Glutamatergic neuron (in vitro differentiated cells): ENCODE measurements around the gene SCAANT1. TPM values are rescaled to one million over a fixed set of nuclear protein-coding genes. Genes with fewer than 3 reads are reported as not detected.

Experiments
- DNase-seq: peaks from one replicate; pipeline ENCODE4 v3.0.0; 2022
- H3K27ac Mint-ChIP-seq: one replicate; pipeline ENCODE4 v1.8.0; 2020; ENCODE audit warnings: mild to moderate bottlenecking, mixed read lengths, inconsistent platforms; ENCODE audit not compliant: unreplicated experiment
- H3K27me3 Mint-ChIP-seq: one replicate; pipeline ENCODE4 v1.8.0; 2020; ENCODE audit warnings: mild to moderate bottlenecking, moderate library complexity, mixed read lengths, inconsistent platforms; ENCODE audit not compliant: unreplicated experiment
- H3K36me3 Mint-ChIP-seq: one replicate; pipeline ENCODE4 v1.8.0; 2020; ENCODE audit warnings: mild to moderate bottlenecking, mixed read lengths, inconsistent platforms; ENCODE audit not compliant: unreplicated experiment
- H3K4me1 Mint-ChIP-seq: one replicate; pipeline ENCODE4 v1.8.0; 2020; ENCODE audit warnings: mild to moderate bottlenecking, low read depth, mixed read lengths, inconsistent platforms; ENCODE audit not compliant: unreplicated experiment
- H3K4me3 Mint-ChIP-seq: one replicate; pipeline ENCODE4 v1.8.0; 2020; ENCODE audit warnings: mild to moderate bottlenecking, mixed read lengths, inconsistent platforms; ENCODE audit not compliant: unreplicated experiment
- H3K9me3 Mint-ChIP-seq: one replicate; pipeline ENCODE4 v1.8.0; 2020; ENCODE audit warnings: mild to moderate bottlenecking, moderate library complexity, mixed read lengths, inconsistent platforms; ENCODE audit not compliant: unreplicated experiment
- CTCF ChIP-seq: fragments of 200-600 bp; sonication (generic); IDR thresholded peaks from one replicate; pipeline ENCODE4 v1.5.0; 2021; ENCODE audit not compliant: partially characterized antibody, unreplicated experiment
- long read RNA-seq: library from polyadenylated mRNA; unstranded; transcript quantifications from one replicate; pipeline ENCODE4 v2.0.0, GENCODE V29; 2020; ENCODE audit not compliant: unreplicated experiment
- total RNA-seq: library from RNA; stranded (reverse); fragmentation: NEBNext Ultra II Directional; extraction: Animal tissue kit (Norgen Biotek cat#: 25700); gene quantifications from one replicate; pipeline ENCODE4 v1.2.1, GENCODE V29; 2021; ENCODE audit not compliant: unreplicated experiment

Gene SCAANT1
- total RNA-seq = not detected
- long read RNA-seq = 0 reads

GRCh38 chr3:63911873-63912767 lies at the start of gene SCAANT1:
Gene SCAANT1, minus strand, starts transcription at chr3:63912383.
- TF ChIP-seq CTCF = peak; percentile 19
- Mint-ChIP-seq H3K27me3 (peaks cover 11% of the 10 kb centered on the region), H3K36me3 (no peaks in the 10 kb centered on the region), H3K4me1 (peaks cover 3% of the 10 kb centered on the region), H3K9me3 (peaks cover 5% of the 10 kb centered on the region), H3K27ac (no peak within 1 kb of the TSS), H3K4me3 (peak within 1 kb of the TSS; percentile 95)
- peak; percentile 82 for DNase-seq

- no peaks in the 10 kb centered on the region for H3K36me3 Mint-ChIP-seq
- peaks cover 7% of the 10 kb centered on the region for H3K4me1 Mint-ChIP-seq
- no peaks in the 10 kb centered on the region for H3K9me3 Mint-ChIP-seq
- no peaks in the 10 kb centered on the region for H3K27me3 Mint-ChIP-seq
- DNase-seq = no peak
- no peak overlapping the region for H3K4me3 Mint-ChIP-seq
- no peak overlapping the region for H3K27ac Mint-ChIP-seq
- peak; percentile 73 for TF ChIP-seq CTCF
Measured at GRCh38 chr3:63961891-63962290, 49.7 kb upstream of the SCAANT1 start.

GRCh38 chr3:63960048-63960711 lies 48.0 kb upstream of the SCAANT1 start:
- no peak overlapping the region for H3K4me3 Mint-ChIP-seq
- TF ChIP-seq CTCF = no peak
- no peak for DNase-seq
- H3K27me3 Mint-ChIP-seq = no peaks in the 10 kb centered on the region
- H3K9me3 Mint-ChIP-seq = no peaks in the 10 kb centered on the region
- no peaks in the 10 kb centered on the region for H3K36me3 Mint-ChIP-seq
- no peak overlapping the region for H3K27ac Mint-ChIP-seq
- peaks cover 7% of the 10 kb centered on the region for H3K4me1 Mint-ChIP-seq

DNA sequence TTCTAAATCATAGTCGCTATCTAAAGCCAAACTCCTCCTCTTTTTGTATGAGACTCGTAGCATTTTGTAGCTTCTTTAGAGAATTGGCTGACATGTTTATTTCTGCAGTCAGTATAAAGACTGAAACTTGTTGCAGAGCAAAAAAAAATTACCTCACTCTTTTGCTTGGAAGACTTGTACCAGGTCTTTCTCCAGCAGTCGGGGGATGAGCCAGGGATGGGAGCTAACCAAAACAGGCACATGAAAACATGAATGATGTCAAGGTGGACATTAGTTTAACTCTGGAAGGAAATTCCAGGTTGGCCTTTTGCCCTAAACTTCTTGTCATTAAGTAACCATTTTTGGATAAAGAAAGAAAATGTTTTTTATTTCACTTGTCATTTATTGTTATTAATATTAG lies 47.0 kb upstream of the SCAANT1 start:
- no peak overlapping the region for H3K27ac Mint-ChIP-seq

More for the DNA sequence above, 47.0 kb upstream of the SCAANT1 start:
- H3K4me1 Mint-ChIP-seq = peaks cover 7% of the 10 kb centered on the region
- TF ChIP-seq CTCF = no peak
- H3K4me3 Mint-ChIP-seq = no peak overlapping the region
- no peaks in the 10 kb centered on the region for H3K9me3 Mint-ChIP-seq
- H3K27me3 Mint-ChIP-seq = no peaks in the 10 kb centered on the region
- DNase-seq = no peak
- no peaks in the 10 kb centered on the region for H3K36me3 Mint-ChIP-seq
